Activated T-cell treated with anti-CD3 and anti-CD28 coated beads, Interleukin-2, amount 50 U/mL, for 48 hours (primary cell): Measurements from ENCODE around the gene KLK4.
A peak's percentile ranks its signal among the peaks of the same experiment; 100 is the strongest.

ENCODE experiments used
- DNase-seq, 2 experiments: peaks; one replicate each; pipeline ENCODE4 v3.0.0-alpha.2; 2020

The KLK4 gene

GRCh38 chr19:50878851-50879250 is 32.3 kb downstream of the KLK4 start:
- no peak for DNase-seq

GRCh38 chr19:50877338-50877737 is 33.9 kb downstream of the KLK4 start:
- no peak for DNase-seq

- DNase-seq = no peak
Measured at GRCh38 chr19:50876456-50876855, 34.7 kb downstream of the KLK4 start.

GRCh38 chr19:50875795-50876422 is 35.3 kb downstream of the KLK4 start:
- DNase-seq = no peak

GRCh38 chr19:50874211-50874610 is 37.0 kb downstream of the KLK4 start:
- DNase-seq = no peak

- no peak for DNase-seq
Measured at GRCh38 chr19:50873056-50873455, 38.1 kb downstream of the KLK4 start, which contains the start of gene KLK2. KLK2 (plus strand) TSS chr19:50873439; CDS start chr19:50873474, 35 bp downstream.

- DNase-seq = peak; percentile 49 to 60
Measured at GRCh38 chr19:50870417-50871089, 40.6 kb downstream of the KLK4 start.

GRCh38 chr19:50869479-50869878 is 41.7 kb downstream of the KLK4 start:
- no peak for DNase-seq

- DNase-seq = no peak
Measured at GRCh38 chr19:50861496-50862286, 49.5 kb downstream of the KLK4 start.

GRCh38 chr19:50861010-50861409 is 50.2 kb downstream of the KLK4 start:
- DNase-seq = no peak

- no peak for DNase-seq
Measured at GRCh38 chr19:50859849-50860248, 51.3 kb downstream of the KLK4 start.

- no peak for DNase-seq
Measured at GRCh38 chr19:50858886-50859285, 52.3 kb downstream of the KLK4 start.

- DNase-seq = no peak
Measured at GRCh38 chr19:50857366-50857765, 53.8 kb downstream of the KLK4 start.
